ENCODE results near the gene SLC38A5. TPM values are rescaled to one million over a fixed set of nuclear protein-coding genes. Genes with fewer than 3 reads are reported as not detected.
A peak's percentile ranks its signal among the peaks of the same experiment; 100 is the strongest.

The SLC38A5 gene
- total and polyA plus RNA-seq, 2 donors: 8.7 to 19.6 TPM

DNA sequence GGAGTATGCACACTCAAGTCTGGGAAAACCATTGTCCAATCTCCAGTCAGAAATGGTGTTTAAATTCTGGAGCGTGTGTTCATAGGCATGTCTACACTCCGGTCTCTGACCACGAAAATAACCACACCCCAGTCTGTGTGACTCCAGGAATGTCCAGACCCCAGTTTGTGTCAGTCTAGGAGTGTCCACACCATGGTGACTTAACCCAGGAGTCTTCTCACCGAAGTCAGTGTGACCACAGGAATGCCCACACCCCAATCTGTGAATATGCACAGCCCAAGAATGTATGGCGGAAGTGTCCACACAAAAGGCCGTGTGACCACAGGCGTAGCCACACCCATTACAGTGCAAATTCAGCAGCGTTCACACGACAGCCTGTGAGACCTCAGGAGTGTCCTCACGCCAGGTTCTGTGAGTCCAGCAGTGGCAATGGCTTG lies 17.3 kb upstream of the SLC38A5 start:
- H3K36me3 ChIP-seq (ENCODE audit: control insufficient read depth in 2 of 2, insufficient read depth in 2 of 2, low read length in 1 of 2): peaks cover 9 to 15% of the 10 kb centered on the region in 2 donors
- H3K4me3 ChIP-seq (ENCODE audit: low read length in 2 of 2): no peak overlapping the region
- no peak overlapping the region for H3K27ac ChIP-seq (ENCODE audit: low read depth in 1 of 2, low read length in 1 of 2)
- H3K9me3 ChIP-seq (ENCODE audit: control insufficient read depth in 2 of 2, insufficient read depth in 1 of 2, low read length in 1 of 2): no peaks in the 10 kb centered on the region
- 85% methylated on average over 10 of the region's 10 CpGs for WGBS
- H3K4me1 ChIP-seq (ENCODE audit: control insufficient read depth in 2 of 2, insufficient read depth in 2 of 2, low read length in 2 of 2): no peaks in the 10 kb centered on the region
- H3K27me3 ChIP-seq (ENCODE audit: control insufficient read depth in 2 of 2, insufficient read depth in 1 of 2, low read length in 1 of 2): no peaks in the 10 kb centered on the region
- DNase-seq (ENCODE audit: low read depth in 6 of 9, low spot score in 9 of 9): no peak

DNA sequence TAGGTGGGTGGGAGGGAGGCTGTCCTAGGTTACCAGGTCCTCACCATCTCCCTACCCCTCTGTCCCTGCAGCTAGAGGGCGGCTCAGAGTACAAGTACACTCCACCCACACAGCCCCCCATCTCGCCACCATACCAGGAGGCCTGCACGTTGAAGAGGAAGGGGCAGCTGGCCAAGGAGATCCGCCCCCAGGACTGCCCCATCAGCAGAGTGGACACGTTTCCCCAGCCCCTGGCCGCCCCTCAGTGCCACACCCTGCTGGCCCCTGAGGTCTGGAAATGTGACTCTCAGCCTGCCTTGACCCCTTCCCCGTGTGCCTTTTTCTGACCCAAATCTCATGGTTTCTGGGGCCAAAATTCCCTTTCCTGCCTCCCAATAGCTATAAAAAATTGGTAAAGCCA lies 12.5 kb upstream of the SLC38A5 start:
- WGBS: 95% methylated on average over 7 of the region's 7 CpGs
- Histone ChIP-seq H3K27ac (ENCODE audit: low read depth in 1 of 2, low read length in 1 of 2) (no peak overlapping the region), H3K9me3 (ENCODE audit: control insufficient read depth in 2 of 2, insufficient read depth in 1 of 2, low read length in 1 of 2) (no peaks in the 10 kb centered on the region), H3K36me3 (ENCODE audit: control insufficient read depth in 2 of 2, insufficient read depth in 2 of 2, low read length in 1 of 2) (peaks cover 23 to 31% of the 10 kb centered on the region in 2 donors), H3K4me3 (ENCODE audit: low read length in 2 of 2) (no peak overlapping the region), H3K27me3 (ENCODE audit: control insufficient read depth in 2 of 2, insufficient read depth in 1 of 2, low read length in 1 of 2) (no peaks in the 10 kb centered on the region), H3K4me1 (ENCODE audit: control insufficient read depth in 2 of 2, insufficient read depth in 2 of 2, low read length in 2 of 2) (no peaks in the 10 kb centered on the region)
- no peak for DNase-seq (ENCODE audit: low read depth in 6 of 9, low spot score in 9 of 9)

DNA sequence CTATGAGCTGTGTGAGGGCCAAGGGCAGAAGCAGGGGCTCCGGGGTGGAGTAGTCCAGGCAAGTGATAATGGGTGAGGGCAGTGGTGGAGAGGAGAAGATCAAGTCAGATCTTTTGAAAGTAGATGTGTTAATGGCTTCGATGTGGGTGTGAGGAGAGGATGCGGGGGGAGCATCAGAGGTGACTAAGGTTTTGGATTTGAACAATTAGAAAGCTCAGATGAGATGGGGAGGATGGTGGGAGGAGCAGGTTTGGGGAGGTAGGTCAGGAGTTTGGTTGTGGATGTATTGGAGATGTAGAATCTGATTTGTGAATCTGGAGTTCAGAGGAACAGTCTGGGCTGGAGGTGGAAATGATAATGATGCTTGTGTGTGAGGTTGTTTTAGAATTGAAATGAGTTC lies 10.5 kb upstream of the SLC38A5 start:
- no peaks in the 10 kb centered on the region for H3K4me1 ChIP-seq (ENCODE audit: control insufficient read depth in 2 of 2, insufficient read depth in 2 of 2, low read length in 2 of 2)
- H3K36me3 ChIP-seq (ENCODE audit: control insufficient read depth in 2 of 2, insufficient read depth in 2 of 2, low read length in 1 of 2): peaks cover 23 to 25% of the 10 kb centered on the region in 2 donors

DNA sequence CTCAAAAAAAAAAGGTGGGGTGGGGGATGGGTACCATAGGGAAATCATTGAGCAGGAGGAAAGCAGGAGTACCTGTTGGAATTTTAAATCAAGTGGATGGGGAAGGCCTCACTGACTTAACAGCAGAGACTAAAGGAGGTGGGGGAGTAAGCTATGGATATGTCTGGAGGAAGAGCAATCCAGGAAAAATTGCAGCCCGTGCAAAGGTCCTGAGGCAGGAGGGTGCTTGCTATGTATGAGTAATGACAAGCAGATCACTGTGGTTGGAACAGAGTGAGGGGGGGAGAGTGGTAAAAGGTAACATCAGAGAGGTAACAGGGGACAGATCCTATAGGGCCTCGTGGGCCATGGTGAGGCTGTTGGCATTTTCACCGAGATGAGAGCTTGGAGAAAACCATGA lies 10.1 kb upstream of the SLC38A5 start:
- Histone ChIP-seq H3K4me1 (ENCODE audit: control insufficient read depth in 2 of 2, insufficient read depth in 2 of 2, low read length in 2 of 2) (no peaks in the 10 kb centered on the region), H3K27ac (ENCODE audit: low read depth in 1 of 2, low read length in 1 of 2) (no peak overlapping the region), H3K4me3 (ENCODE audit: low read length in 2 of 2) (no peak overlapping the region), H3K36me3 (ENCODE audit: control insufficient read depth in 2 of 2, insufficient read depth in 2 of 2, low read length in 1 of 2) (peaks cover 23 to 25% of the 10 kb centered on the region in 2 donors), H3K27me3 (ENCODE audit: control insufficient read depth in 2 of 2, insufficient read depth in 1 of 2, low read length in 1 of 2) (no peaks in the 10 kb centered on the region), H3K9me3 (ENCODE audit: control insufficient read depth in 2 of 2, insufficient read depth in 1 of 2, low read length in 1 of 2) (no peaks in the 10 kb centered on the region)
- DNase-seq (ENCODE audit: low read depth in 6 of 9, low spot score in 9 of 9): no peak
- WGBS: 100% methylated on average over 3 of the region's 3 CpGs

More for the DNA sequence above, 10.5 kb upstream of the SLC38A5 start:
- no peak for DNase-seq (ENCODE audit: low read depth in 6 of 9, low spot score in 9 of 9)
- Histone ChIP-seq H3K9me3 (ENCODE audit: control insufficient read depth in 2 of 2, insufficient read depth in 1 of 2, low read length in 1 of 2) (no peaks in the 10 kb centered on the region), H3K4me3 (ENCODE audit: low read length in 2 of 2) (no peak overlapping the region), H3K27ac (ENCODE audit: low read depth in 1 of 2, low read length in 1 of 2) (no peak overlapping the region), H3K27me3 (ENCODE audit: control insufficient read depth in 2 of 2, insufficient read depth in 1 of 2, low read length in 1 of 2) (no peaks in the 10 kb centered on the region)
- WGBS: over 99% methylated on average over 3 of the region's 3 CpGs

DNA sequence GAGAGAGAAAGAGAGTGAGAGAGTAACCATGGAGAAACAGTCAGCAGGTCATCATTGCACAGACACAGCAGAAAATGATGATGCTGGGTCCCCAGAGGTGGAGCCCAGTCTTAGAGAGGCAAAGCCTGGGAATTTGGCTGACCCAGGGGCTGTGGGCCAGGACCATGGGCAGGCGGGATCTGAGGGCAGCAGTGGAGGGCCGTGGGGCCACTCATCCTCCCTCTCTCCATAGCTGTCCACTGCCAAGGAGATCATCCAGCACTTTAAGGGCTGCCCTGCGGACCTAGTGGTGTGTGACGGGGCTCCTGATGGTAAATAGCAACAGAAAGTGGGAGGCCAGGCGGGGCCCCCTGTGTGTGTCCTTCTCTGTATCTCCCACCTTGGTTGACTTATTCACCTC lies 8.7 kb upstream of the SLC38A5 start:
- H3K27me3 ChIP-seq (ENCODE audit: control insufficient read depth in 2 of 2, insufficient read depth in 1 of 2, low read length in 1 of 2): no peaks in the 10 kb centered on the region
- no peaks in the 10 kb centered on the region for H3K9me3 ChIP-seq (ENCODE audit: control insufficient read depth in 2 of 2, insufficient read depth in 1 of 2, low read length in 1 of 2)
- no peak overlapping the region for H3K27ac ChIP-seq (ENCODE audit: low read depth in 1 of 2, low read length in 1 of 2)
- H3K36me3 ChIP-seq (ENCODE audit: control insufficient read depth in 2 of 2, insufficient read depth in 2 of 2, low read length in 1 of 2): peaks cover 20 to 24% of the 10 kb centered on the region in 2 donors
- H3K4me3 ChIP-seq (ENCODE audit: low read length in 2 of 2): no peak overlapping the region
- 100% methylated on average over 5 of the region's 5 CpGs for WGBS
- H3K4me1 ChIP-seq (ENCODE audit: control insufficient read depth in 2 of 2, insufficient read depth in 2 of 2, low read length in 2 of 2): peaks cover 0 to 3% of the 10 kb centered on the region in 2 donors
- DNase-seq (ENCODE audit: low read depth in 6 of 9, low spot score in 9 of 9): no peak

DNA sequence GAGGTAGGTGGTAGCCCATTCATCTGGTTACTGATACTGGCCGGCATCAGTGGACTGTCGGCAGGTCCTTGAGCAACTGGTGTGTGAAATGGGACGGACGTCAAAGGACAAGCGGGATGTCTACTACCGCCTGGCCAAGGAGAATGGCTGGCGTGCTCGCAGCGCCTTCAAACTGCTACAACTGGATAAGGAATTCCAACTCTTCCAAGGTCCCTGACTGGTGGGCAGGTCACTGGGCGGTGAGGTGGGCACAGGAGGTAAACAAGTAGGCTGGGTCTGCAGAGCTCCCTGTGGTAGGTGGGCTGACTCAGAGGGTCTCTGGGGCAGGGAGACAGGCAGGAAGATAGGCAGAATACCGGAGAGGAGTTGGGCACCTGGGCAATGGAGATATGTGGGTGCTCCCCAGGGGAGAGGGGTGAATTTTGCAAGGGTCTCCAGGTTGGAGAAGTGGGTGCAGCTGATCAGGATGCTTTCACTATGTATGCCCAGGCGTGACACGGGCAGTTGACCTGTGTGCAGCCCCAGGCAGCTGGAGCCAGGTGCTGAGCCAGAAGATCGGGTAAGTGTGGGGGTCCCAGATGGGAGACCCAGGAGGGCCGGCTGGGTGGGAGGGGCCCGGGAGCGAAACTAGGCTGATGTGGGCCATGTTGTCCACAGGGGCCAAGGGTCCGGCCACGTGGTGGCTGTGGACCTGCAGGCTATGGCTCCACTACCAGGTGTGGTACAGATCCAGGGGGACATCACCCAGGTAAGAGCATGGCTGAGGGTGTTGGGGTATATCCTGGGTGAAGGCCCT lies 8.1 kb upstream of the SLC38A5 start:
- peaks cover 0 to 3% of the 10 kb centered on the region in 2 donors for H3K4me1 ChIP-seq (ENCODE audit: control insufficient read depth in 2 of 2, insufficient read depth in 2 of 2, low read length in 2 of 2)
- no peaks in the 10 kb centered on the region for H3K27me3 ChIP-seq (ENCODE audit: control insufficient read depth in 2 of 2, insufficient read depth in 1 of 2, low read length in 1 of 2)
- H3K36me3 ChIP-seq (ENCODE audit: control insufficient read depth in 2 of 2, insufficient read depth in 2 of 2, low read length in 1 of 2): peaks cover 17 to 19% of the 10 kb centered on the region in 2 donors
- WGBS: 98% methylated on average over 19 of the region's 19 CpGs
- no peak overlapping the region for H3K27ac ChIP-seq (ENCODE audit: low read depth in 1 of 2, low read length in 1 of 2)
- no peak for DNase-seq (ENCODE audit: low read depth in 6 of 9, low spot score in 9 of 9)
- H3K9me3 ChIP-seq (ENCODE audit: control insufficient read depth in 2 of 2, insufficient read depth in 1 of 2, low read length in 1 of 2): no peaks in the 10 kb centered on the region
- H3K4me3 ChIP-seq (ENCODE audit: low read length in 2 of 2): no peak overlapping the region

DNA sequence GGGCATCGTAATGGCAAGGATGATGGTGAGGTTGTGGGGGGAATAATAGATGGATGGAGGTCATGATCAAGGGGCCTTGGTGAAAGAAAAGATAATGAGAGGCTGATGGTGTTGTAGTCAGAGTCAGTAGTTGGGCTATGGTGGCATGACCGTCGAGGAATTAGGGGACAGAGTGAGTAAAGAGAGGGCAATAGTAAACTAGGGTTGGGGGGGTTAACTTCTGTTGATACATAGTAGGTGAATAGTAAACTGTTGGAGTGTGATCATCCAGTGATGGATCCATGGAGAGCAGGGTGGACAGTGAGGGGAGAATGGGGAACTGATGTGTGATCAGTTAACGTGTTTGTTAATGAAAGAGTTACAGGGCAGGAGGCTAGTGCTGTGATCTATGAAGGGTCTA lies 6.9 kb upstream of the SLC38A5 start:
- Histone ChIP-seq H3K9me3 (ENCODE audit: control insufficient read depth in 2 of 2, insufficient read depth in 1 of 2, low read length in 1 of 2) (no peaks in the 10 kb centered on the region), H3K36me3 (ENCODE audit: control insufficient read depth in 2 of 2, insufficient read depth in 2 of 2, low read length in 1 of 2) (peaks cover 9 to 12% of the 10 kb centered on the region in 2 donors), H3K4me1 (ENCODE audit: control insufficient read depth in 2 of 2, insufficient read depth in 2 of 2, low read length in 2 of 2) (peaks cover 0 to 3% of the 10 kb centered on the region in 2 donors), H3K27me3 (ENCODE audit: control insufficient read depth in 2 of 2, insufficient read depth in 1 of 2, low read length in 1 of 2) (no peaks in the 10 kb centered on the region), H3K4me3 (ENCODE audit: low read length in 2 of 2) (peak overlapping the region; percentile 62 to 73), H3K27ac (ENCODE audit: low read depth in 1 of 2, low read length in 1 of 2) (no peak overlapping the region)
- 72% methylated on average over 4 of the region's 4 CpGs for WGBS
- no peak for DNase-seq (ENCODE audit: low read depth in 6 of 9, low spot score in 9 of 9)

DNA sequence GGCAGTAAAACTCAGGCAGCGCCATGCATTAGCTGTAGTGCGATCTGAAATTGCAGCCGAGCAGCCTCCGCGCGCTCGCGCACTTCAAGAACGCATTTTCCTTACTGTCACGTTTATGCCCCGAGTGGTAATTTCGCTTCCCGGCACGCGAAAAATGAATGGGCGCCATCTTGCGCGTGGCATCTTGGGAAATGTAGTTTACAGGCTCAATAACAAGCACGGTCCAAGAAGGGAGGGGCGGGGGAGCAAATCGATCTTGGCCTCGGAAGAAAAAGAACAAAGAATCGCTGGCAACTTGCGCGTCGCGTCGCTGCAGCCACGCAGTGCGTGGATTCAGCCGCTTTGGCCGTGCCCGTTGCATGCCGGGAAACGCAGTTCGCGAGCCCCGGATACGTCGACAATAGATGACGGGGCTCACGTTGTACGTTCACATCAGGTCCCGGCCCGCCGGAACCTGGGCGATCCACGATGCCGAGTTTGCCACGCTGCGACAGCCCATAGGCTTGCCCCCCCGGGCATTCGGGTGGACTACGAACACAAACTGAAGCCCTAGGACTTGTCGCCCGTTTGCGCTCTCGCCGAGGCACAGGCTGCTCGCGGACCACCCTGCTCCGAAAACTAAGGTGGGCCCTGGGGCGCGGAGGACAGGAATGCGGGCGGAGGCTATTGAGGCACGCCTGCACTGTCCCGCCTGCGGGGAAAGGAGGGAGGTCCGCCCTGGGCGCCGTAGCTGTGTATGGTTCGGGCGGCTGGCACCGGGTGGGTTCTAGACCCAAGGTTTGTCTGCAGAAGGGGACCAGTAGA lies 5.9 kb upstream of the SLC38A5 start, which contains the start of gene FTSJ1:
Gene FTSJ1, plus strand, starts transcription at position 426 of the 804 bp plus-strand sequence. CDS start 1,849 bp downstream, outside the sequence.
- DNase-seq (ENCODE audit: low read depth in 6 of 9, low spot score in 9 of 9): peak; percentile 72 to 93 (median 83)
- Histone ChIP-seq H3K9me3 (ENCODE audit: control insufficient read depth in 2 of 2, insufficient read depth in 1 of 2, low read length in 1 of 2) (no peaks in the 10 kb centered on the region), H3K27me3 (ENCODE audit: control insufficient read depth in 2 of 2, insufficient read depth in 1 of 2, low read length in 1 of 2) (no peaks in the 10 kb centered on the region), H3K4me1 (ENCODE audit: control insufficient read depth in 2 of 2, insufficient read depth in 2 of 2, low read length in 2 of 2) (peaks cover 0 to 3% of the 10 kb centered on the region in 2 donors), H3K4me3 (ENCODE audit: low read length in 2 of 2) (peak within 1 kb of the TSS; percentile 62 to 73), H3K36me3 (ENCODE audit: control insufficient read depth in 2 of 2, insufficient read depth in 2 of 2, low read length in 1 of 2) (peaks cover 0 to 2% of the 10 kb centered on the region in 2 donors), H3K27ac (ENCODE audit: low read depth in 1 of 2, low read length in 1 of 2) (peak within 1 kb of the TSS; percentile 70 to 79)
- WGBS: under 1% methylated on average over 75 of the region's 75 CpGs

DNA sequence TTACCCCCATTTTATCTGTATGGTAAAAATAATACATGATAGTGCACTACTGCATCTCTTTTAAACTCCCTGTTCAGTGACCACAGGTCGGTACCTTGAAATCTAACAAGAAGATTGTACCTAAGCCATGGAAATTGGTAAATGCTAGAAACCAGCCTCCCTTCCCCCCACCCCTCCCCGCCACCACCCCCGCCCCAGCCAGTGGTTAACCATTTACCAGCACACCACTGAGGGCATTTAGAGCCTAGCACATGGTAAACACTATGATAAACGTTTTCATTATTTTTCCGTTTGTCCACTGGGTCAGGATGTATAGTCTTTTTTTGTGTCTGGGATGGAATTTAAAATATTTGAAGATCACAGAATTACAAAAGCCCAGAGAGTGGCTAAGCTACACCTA lies 5.2 kb upstream of the SLC38A5 start:
- WGBS: 4% methylated on average over 5 of the region's 5 CpGs
- H3K9me3 ChIP-seq (ENCODE audit: control insufficient read depth in 2 of 2, insufficient read depth in 1 of 2, low read length in 1 of 2): no peaks in the 10 kb centered on the region
- H3K27ac ChIP-seq (ENCODE audit: low read depth in 1 of 2, low read length in 1 of 2): peak overlapping the region in 1 of 2 donors; percentile 79

More for the DNA sequence above, 5.2 kb upstream of the SLC38A5 start:
- Histone ChIP-seq H3K4me1 (ENCODE audit: control insufficient read depth in 2 of 2, insufficient read depth in 2 of 2, low read length in 2 of 2) (peaks cover 0 to 3% of the 10 kb centered on the region in 2 donors), H3K27me3 (ENCODE audit: control insufficient read depth in 2 of 2, insufficient read depth in 1 of 2, low read length in 1 of 2) (no peaks in the 10 kb centered on the region), H3K36me3 (ENCODE audit: control insufficient read depth in 2 of 2, insufficient read depth in 2 of 2, low read length in 1 of 2) (no peaks in the 10 kb centered on the region), H3K4me3 (ENCODE audit: low read length in 2 of 2) (peak overlapping the region; percentile 62 to 73)
- no peak for DNase-seq (ENCODE audit: low read depth in 6 of 9, low spot score in 9 of 9)

Measured in thymus (tissue), 11 donors.